ENCODE data around the gene MRFAP1.
"Not testable (repeated sequence)": the region's sequence is repeated elsewhere in the genome, so short reads cannot be mapped to it uniquely, and the experiment has no call there.

Gene MRFAP1

DNA sequence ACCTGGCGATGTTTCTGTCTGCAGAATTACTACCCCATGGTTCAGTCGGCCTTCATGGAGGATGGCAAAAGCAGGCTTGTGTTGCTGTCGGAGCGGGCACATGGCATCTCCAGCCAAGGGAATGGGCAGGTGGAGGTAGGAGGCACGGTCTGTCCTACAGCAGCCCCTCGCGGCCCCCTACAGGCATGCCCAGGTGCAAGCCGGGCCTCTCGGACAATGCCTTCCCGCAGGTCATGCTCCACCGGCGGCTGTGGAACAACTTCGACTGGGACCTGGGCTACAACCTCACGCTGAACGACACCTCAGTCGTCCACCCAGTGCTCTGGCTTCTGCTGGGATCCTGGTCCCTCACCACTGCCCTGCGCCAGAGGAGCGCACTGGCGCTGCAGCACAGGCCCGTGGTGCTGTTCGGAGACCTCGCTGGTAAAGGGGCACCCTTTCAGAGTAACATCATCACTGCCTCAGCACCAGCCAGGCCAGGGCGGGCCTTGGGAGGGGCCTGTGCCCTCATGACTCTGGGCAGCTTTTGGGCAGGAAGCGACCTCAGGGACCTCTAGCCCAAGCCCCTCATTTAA, 29.5 kb upstream of the MRFAP1 start:
- DNase-seq (ENCODE audit: low read depth in 1 of 2, low spot score in 1 of 2) = no peak

DNA sequence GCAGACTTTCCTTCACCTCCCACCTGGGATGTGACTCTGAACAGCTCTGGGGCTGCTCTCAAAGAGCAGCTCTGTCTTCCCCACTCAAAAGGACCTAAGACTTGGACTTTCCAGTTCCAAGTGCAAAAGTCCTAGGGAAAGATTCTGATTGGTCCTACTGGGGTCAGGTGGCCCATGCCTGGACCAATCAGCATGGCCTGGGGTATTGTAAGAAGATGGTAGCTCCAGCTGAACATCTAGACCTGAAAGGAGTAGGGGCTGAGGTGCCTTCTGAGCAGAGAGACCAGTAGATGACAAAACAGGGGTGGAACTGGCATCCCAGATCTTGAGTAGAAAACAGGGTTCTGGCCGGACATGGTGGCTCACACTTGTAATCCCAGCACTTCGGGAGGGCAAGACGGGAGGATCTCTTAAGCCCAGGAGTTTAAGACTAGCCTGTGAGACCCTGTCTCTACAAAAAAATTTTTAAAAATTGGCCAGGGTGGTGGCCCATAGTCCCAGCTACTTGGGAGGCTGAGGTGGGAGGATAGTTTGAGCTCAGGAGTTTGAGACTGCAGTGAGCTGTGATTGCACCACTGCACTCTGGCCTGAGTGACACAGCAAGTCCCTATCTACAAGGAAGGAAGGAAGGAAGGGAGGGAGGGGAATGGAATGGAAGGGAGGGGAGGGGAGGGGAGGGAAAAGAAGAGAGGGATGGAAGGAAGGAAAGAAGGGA, 27.4 kb upstream of the MRFAP1 start:
- no peak for DNase-seq (ENCODE audit: low read depth in 1 of 2, low spot score in 1 of 2)

DNA sequence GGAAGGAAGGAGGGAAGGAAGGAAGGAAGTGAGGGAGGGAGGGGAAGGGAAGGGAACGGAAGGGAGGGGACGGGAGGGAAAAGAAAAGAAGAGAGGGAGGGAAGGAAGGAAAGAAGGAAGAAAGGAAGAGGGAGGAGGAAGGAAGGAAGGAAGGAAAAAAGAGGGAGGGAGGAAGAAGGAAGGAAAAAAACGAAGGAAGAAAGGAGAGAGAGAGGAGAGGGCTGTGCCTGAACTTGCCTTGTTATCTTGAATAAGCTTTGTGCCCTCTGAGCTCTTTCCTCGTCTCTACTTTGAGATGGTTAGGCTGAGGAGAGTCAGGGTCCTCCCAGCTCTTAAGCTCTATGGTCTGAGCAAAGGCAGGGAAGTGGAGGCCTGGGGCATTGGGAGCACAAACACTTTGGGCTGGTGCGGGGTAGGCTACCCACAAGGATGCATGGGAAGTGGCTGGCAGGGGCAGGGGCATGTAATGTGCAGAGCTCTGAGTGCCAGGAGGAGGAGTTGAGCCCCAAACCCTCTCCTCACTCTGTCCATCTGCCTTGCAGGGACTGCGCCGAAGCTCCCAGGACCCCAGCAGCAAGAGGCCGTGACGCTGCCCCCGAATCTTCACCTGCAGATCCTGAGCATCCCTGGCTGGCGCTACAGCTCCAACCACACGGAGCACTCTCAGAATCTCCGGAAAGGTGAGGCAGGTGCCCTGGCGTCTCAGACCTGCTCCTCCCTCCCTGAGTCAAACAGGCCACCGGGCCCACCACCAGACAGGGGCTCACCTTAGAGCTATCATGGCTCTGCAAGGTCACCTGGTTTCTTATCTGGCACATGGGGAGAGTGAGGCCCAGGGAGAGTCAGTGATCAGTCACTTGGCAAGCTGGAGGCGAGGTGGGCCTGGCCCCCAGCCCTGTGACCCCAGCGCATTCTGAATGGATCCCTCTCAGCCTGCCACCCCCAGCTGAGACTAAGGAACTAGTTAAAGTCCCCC, 26.5 kb upstream of the MRFAP1 start:
- DNase-seq (ENCODE audit: low read depth in 1 of 2, low spot score in 1 of 2) = no peak

DNA sequence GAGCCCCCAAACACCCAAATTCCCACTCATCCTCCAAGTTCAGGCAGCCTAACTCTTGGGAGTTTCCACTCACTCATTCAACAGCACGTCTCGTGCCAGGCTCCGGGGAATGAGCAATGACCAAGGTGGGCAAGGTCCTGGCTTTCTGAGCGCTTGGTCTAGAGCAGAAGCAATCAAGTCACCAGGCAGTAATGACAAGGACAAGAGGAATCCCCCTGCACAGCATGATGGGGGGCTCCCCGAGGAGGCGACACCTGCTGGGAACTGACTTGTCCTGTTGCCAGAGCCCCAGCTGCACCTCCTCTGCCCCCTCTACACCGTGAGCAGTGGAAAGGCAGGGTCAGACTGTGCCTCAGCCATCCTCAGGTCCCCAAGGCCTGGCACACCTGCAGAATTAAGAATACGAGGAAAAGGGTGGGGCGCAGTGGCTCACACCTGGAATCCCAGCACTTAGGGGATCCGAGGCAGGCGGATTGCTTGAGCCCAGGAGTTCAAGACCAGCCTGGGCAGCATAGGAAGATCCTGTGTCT, 25.7 kb upstream of the MRFAP1 start:
- DNase-seq (ENCODE audit: low read depth in 1 of 2, low spot score in 1 of 2) = no peak

DNA sequence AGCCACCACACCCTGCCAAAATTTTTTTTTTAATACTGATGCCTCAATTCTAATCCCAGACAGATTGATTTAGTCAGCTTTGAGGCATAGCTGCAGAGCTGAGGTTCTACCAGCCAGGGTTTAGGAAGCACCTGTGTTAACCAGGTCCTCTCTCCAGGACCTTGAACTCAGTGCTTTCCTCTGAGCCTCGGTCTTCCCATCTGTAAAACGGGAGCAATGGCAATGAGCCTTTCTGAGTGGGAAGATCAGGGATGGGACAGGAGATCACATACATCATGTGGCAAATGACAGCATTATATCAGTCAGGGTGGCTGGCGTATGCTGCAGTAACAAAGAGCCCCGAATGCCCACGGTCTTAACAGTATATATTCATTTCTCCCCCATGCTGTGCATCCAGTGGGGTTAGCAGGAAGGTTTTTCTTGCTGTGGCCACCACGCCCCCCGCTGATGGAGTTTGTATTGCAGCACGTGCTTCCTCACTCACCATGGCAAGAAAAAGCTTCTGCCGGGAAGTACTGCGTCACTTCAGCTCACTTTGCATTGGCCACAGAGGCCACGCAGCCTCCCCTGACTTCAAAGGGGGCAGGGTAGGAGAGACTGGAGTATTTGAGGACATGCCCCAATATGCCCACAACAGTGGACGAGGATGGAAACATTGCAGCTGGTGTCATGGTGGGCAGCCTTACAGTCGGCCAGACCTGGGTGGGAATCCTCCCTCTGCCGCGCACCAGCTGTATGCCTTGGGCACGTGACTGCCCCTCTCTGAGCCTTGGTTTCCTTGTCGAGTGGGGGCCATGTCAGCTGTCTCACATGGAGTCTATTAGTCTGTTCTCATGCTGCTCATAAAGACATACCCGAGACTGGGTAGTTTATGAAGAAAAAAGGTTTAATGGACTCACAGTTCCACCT, 24.1 kb upstream of the MRFAP1 start:
- no peak for DNase-seq (ENCODE audit: low read depth in 1 of 2, low spot score in 1 of 2)

DNA sequence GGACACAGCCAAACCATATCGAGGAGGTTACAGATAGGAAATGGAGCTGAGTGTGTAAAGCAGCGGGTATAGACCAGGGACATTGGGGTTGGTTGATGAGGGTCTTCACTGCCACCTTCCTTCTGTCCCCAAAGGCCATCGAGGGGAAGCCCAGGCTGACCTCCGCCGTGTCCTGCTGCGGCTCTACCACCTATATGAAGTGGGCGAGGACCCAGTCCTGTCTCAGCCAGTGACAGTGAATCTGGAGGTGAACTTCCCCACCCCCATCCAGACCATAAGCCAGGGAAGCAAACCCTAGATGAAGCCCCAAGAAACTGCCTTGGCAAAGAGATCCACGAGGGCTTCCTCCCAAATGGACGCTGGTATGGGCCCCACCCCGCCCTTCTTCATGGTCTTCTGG, 23.2 kb upstream of the MRFAP1 start:
- DNase-seq (ENCODE audit: low read depth in 1 of 2, low spot score in 1 of 2) = no peak

DNA sequence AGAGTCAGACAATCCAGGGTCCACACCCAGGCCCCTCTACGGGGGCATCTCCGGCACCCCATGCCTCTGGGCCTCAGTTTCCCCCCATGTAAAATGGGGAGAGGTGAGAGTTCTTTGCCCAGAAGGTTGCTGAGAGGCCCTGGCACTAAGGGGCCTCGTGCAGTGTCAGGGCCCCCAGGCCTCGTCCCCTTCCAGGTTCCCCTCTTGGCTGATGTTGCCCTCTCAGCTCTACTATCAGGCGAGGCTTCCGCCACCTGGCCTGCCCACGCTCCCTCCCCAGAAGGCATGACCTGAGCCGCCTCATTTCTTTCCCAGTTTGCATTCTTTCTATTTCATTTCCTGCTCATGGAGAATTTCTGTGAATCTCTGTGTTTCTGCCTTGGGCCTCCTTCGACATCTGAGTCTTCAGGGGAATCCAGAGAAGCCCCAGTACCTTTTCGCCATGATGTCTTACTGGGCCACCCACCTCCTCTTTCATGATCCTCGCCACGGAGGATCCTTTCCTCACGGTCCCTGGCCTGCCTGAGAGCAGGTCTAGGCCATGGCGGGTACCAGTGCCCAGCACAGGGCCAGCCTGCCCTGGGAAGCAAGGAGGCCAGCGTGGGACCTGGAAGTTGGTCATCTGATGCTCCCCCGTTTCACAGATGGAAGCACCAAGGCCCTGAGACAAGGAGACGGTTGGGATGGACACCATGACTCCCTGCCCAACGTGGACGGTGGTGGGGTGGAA, 21.9 kb upstream of the MRFAP1 start:
- no peak for DNase-seq (ENCODE audit: low read depth in 1 of 2, low spot score in 1 of 2)

DNA sequence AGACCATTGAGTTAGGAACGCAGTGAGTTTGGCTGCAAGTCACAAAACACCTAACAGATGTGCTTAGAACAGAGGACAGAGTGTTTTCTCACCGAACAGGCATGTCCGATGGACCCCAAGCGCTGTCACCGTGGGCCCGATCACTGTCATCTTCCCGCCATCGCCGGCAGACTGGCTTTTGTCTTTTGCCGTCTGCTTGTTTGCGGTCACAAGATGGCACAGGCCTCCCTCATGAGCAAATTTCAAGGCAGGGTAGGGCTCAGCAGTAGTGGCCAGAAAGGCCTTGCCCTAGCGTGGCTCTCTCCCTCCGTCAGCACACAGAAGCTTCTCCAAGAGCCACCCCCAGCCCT, 21.4 kb upstream of the MRFAP1 start:
- DNase-seq (ENCODE audit: low read depth in 1 of 2, low spot score in 1 of 2) = no peak

DNA sequence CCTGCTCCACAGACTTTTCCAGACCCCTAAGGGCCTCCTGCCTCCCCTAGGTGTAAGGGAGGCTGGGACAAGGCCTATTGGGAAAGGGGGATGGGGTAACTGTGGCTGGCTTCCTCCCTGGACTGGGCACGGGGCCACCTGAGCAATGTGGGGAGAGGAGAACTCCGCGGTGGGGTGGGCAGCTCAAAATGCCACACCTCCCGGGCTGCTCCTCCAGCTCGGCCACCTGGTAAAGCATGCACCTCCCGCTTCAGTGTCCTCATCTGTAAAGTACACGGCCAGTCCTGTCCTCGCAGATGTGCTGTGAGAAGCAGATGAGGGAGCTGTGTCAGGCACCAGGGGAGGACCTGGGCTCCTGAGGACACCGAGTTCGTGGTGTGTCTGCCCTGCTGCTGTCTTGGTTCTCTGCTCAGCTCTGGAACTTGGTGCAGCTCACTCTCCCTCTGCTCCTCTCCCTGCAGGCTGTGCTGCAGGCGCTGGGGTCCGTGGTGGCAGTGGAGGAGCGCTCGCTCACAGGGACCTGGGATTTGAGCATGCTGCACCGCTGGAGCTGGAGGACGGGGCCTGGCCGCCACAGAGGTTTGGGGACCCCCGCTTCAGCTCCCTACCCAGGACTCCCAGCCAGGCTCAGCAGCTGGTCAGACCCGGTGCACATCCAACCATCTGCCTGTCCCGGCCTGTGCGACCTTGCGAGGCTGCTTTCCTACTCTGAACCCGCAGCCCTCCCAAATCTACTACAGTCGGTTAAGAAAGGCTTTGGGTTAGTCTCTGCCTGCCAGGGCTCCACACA, 20.8 kb upstream of the MRFAP1 start:
- no peak for DNase-seq (ENCODE audit: low read depth in 1 of 2, low spot score in 1 of 2)

DNA sequence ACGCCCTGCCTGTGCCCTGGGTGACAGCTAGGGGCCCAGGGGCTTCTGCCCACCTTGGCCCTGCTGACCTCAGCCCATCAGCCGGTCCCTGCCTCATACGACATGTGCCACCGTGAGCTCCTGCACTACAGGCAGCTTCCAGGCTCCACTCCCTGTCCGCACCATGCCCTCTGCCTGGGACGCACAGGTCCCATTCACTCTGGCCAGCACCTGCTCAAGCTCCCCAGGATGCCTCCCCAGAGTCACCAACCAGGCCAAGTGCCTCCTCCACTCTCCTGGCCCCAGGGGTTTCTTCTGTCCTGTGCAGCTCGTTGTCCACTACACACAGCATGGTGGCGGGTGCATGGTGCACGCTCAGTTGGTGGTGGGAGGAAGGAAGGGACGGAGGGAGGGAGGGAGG, 20.2 kb upstream of the MRFAP1 start:
- DNase-seq (ENCODE audit: low read depth in 1 of 2, low spot score in 1 of 2) = no peak

DNA sequence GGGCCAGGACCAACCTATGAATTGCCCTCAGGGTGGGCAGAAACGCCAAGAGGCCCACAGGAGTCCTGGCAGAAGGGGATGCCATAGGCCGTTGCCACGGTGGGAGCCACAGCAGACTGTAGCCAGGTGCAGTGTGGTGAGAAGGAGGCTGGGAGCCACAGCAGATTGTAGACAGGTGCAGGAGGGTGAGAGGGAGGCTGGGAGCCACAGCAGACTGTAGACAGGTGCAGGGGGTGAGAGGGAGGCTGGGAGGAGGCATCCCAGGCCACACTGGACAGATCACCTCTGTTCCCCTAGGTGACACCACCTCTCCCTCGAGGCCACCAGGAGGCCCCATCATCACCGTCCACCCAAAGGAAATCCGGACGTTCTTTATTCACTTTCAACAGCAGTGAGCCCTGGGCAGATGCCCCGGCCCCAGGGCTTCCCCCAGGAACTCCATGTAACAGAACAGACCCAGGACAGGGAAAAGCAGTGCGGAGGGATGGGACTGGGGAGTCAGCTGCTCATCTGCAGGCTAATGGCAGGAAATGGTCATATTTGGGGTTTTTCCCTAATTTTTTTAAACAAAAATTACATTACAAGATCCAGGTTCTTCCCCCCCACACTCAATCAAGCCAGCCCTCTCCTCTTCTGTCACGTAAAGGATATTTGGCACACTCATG, 19.5 kb upstream of the MRFAP1 start:
- no peak for DNase-seq (ENCODE audit: low read depth in 1 of 2, low spot score in 1 of 2)

DNA sequence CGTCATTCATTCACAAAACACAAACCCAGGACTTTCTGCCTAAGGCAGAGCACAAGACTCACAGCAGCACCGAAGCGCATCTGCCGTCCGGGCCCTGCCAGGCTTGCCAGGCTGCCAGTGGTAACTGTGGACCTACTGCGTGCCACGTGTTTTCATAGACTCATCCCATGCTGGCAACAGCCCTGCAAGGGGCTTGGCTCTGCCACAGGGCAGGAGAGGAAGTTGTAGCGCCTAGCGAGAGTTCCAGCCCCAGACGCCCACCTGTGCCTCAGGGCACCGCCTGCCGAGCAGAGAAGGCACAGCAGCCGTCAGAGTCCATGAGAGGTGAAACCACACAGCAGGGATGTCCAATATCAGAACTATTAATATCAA, 18.9 kb upstream of the MRFAP1 start:
- no peak for DNase-seq (ENCODE audit: low read depth in 1 of 2, low spot score in 1 of 2)

DNA sequence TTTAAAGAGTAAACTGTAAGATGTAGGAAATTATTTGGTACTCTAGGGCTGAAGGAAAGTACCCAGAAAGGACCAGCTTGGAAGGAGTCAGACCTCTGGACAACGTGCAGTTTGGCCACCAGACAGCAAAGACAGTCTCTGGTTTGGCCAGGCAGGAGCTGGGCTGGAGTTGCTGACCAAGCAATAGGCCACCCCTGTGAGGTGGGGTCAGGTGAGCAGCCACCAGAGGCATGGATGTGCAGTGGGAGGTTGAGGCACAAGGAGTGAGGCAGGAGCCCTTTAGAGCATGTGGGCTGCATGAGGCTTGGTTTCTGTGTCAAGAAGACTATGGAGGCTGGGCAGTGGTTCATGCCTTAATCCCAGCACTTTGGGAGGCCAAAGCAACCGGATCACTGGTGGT, 17.7 kb upstream of the MRFAP1 start:
- DNase-seq (ENCODE audit: low read depth in 1 of 2, low spot score in 1 of 2) = no peak

DNA sequence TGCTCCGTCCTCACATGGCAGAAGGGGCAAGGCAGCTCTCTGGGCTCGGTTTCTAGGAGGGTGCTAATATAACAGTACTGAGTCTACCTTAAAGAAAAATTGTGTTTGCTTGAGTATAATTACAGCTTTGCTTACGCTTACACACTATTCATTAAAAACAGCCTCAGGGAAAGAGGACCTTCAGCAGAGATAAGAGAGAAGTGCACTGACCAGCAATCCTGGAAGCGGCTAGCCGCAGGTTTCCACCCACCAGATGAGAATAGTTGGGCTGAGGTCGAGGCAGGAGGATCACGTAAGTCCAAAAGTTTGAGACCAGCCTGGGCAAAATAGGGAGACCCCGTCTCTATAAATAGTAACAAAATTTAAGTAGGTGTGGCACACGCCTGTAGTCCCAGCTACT, 15.2 kb upstream of the MRFAP1 start:
- no peak for DNase-seq (ENCODE audit: low read depth in 1 of 2, low spot score in 1 of 2)

DNA sequence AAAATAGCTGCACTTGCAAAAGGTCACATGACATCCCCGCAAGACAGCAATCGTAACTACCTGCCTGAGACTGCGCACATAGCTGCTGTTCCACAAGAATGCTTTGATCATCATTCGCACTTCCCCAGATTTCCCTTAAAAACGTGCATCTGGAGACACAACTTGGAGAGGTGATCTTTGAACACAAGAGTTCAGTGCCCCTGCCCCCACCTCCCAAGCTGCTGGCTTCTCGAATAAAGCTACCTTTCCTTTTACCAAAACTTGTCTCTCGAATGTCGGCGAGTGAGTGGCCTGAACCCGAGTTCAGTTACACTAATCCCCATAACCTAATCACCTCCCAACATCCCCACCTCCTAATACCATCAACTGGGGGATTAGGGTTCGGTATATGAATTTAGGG, 14.4 kb upstream of the MRFAP1 start:
- DNase-seq (ENCODE audit: low read depth in 1 of 2, low spot score in 1 of 2) = no peak

DNA sequence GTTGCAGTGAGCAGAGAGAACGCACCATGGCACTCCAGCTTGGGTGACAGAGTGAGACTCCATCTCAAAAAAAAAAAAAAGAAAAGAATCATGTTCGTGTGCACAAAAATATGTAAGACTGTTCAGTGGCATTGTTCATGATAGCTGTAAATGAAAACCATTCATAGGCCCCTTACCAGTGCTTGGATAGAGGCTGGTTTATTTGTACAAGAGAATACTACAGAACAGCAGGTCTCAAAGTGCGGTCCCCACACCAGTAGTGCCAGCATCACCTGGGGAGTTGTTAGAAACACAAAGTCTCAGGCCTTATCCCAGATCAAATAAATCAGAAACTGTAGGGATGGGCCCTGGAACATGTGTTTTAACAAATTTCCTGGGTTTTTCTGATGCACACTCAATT, 12.7 kb upstream of the MRFAP1 start:
- no peak for DNase-seq (ENCODE audit: low read depth in 1 of 2, low spot score in 1 of 2)

DNA sequence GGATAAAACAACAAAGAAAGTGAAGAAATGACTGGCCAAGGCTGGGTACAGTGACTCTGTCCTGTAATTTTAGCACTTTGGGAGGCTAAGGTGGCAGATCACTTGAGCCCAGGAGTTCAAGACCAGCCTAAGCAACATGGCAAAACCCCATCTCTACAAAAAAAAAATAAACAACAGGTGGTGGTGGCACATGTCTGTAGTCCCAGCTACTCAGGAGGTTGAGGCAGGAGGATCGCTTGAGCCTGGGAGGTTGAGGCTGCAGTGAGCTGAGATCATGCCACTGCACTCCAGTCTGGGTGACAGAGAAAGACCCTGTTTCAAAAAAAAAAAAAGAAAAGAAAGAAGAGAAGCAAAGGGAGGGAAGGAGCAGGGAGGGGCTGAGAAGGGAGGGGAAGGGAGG, 12.0 kb upstream of the MRFAP1 start:
- not testable (repeated sequence) for DNase-seq (ENCODE audit: low read depth in 1 of 2, low spot score in 1 of 2)

DNA sequence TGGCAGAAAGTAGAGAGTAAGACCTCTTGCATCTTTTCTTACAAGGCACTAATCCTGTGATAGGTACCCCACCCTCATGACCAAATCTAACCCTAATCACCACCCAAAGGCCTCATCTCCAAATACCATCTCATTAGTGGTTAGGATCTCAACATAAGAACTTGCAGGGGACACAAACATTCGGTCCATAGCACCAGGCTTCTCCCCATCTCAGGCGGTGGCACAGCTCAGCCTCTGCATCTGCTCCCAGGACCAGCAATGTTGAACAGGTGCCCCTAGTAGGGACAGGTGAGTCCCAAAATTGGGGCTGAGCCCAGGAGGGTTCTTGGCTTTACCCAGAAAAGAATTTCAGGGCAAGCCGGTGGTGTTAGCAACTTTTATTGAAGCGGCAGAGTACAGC, 8.4 kb upstream of the MRFAP1 start:
- no peak for DNase-seq (ENCODE audit: low read depth in 1 of 2, low spot score in 1 of 2)

All from activated CD4-positive, alpha-beta T cell treated with anti-CD3 and anti-CD28 coated beads, Interleukin-2, amount 50 U/mL, for 24 hours (primary cell).